Ectodermal cell (in vitro differentiated cells): ENCODE data around the gene TUBB1.

ENCODE experiments used
- H3K27ac ChIP-seq: 2 replicates; pipeline ENCODE4 v1.7.0; 2013; ENCODE audit warnings: mild to moderate bottlenecking, low read depth, low read length; ENCODE audit not compliant: insufficient read depth, poor library complexity, severe bottlenecking
- H3K27me3 ChIP-seq: 2 replicates; pipeline ENCODE4 v1.7.0; 2013; ENCODE audit warnings: mild to moderate bottlenecking, low read length; ENCODE audit not compliant: insufficient read depth, control insufficient read depth, poor library complexity, severe bottlenecking
- H3K36me3 ChIP-seq: one replicate; pipeline ENCODE4 v1.7.0; 2013; ENCODE audit warnings: low read length; ENCODE audit not compliant: control insufficient read depth, insufficient read depth
- H3K4me1 ChIP-seq: one replicate; pipeline ENCODE4 v1.7.0; 2013; ENCODE audit warnings: low read length; ENCODE audit not compliant: control insufficient read depth, insufficient read depth
- H3K4me3 ChIP-seq: 2 replicates; pipeline ENCODE4 v1.7.0; 2013; ENCODE audit warnings: low read depth, low read length, control low read depth; ENCODE audit not compliant: insufficient read depth
- H3K9me3 ChIP-seq: 2 replicates; pipeline ENCODE4 v1.7.0; 2013; ENCODE audit warnings: mild to moderate bottlenecking, low read length, moderate library complexity; ENCODE audit not compliant: control insufficient read depth
- WGBS, 2 experiments: methylation state at CpG; one replicate each; pipeline ENCODE4 v1.1.7; 2013; ENCODE audit warnings: missing lambda C conversion rate in 2 of 2; 5-methylcytosine and 5-hydroxymethylcytosine counted together

The TUBB1 gene

GRCh38 chr20:58988565-58988882, 30.7 kb upstream of the TUBB1 start:
- WGBS, 2 experiments, result 96% methylated on average over 6 of the region's 6 CpGs
- H3K27ac ChIP-seq, result no peak overlapping the region
- H3K27me3 ChIP-seq, result no peaks in the 10 kb centered on the region
- peaks cover 62% of the 10 kb centered on the region for H3K36me3 ChIP-seq
- H3K4me3 ChIP-seq, result no peak overlapping the region
- no peaks in the 10 kb centered on the region for H3K9me3 ChIP-seq
- no peaks in the 10 kb centered on the region for H3K4me1 ChIP-seq

DNA sequence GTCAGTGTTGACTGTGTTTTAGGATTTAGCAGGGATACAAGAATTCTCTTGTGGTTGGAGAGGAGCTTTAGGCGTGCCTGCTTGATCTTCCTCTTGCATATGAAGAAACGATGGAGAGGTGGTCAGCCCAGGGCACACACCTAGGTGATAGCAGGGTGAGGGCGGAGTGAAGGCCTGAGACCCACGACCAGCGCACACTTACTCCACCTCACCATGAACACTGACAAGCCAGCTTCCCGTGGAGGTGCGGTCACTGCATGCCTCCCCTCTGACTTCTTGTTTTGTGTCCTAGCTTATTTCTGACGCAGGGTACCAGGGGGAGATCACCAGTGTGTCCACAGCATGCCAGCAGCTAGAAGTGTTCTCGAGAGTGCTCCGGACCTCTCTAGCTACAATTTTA, 30.0 kb upstream of the TUBB1 start:
- Histone ChIP-seq H3K36me3 (peaks cover 68% of the 10 kb centered on the region), H3K4me1 (no peaks in the 10 kb centered on the region)
- 95 to 96% methylated on average over 10 of the region's 10 CpGs for WGBS, 2 experiments

GRCh38 chr20:58990651-58991445, 28.4 kb upstream of the TUBB1 start:
- no peak overlapping the region for H3K27ac ChIP-seq
- 96% methylated on average over 11 to 14 of the region's 14 CpGs for WGBS, 2 experiments
- no peaks in the 10 kb centered on the region for H3K4me1 ChIP-seq
- H3K36me3 ChIP-seq, result peaks cover 73% of the 10 kb centered on the region
- no peak overlapping the region for H3K4me3 ChIP-seq
- no peaks in the 10 kb centered on the region for H3K9me3 ChIP-seq
- no peaks in the 10 kb centered on the region for H3K27me3 ChIP-seq

More for the DNA sequence above, 30.0 kb upstream of the TUBB1 start:
- Histone ChIP-seq H3K4me3 (no peak overlapping the region), H3K27ac (no peak overlapping the region), H3K9me3 (no peaks in the 10 kb centered on the region), H3K27me3 (no peaks in the 10 kb centered on the region)

- 96% methylated on average over 9 of the region's 9 CpGs for WGBS, 2 experiments
- H3K27me3 ChIP-seq, result no peaks in the 10 kb centered on the region
- no peaks in the 10 kb centered on the region for H3K4me1 ChIP-seq
- no peak overlapping the region for H3K27ac ChIP-seq
- no peak overlapping the region for H3K4me3 ChIP-seq
- no peaks in the 10 kb centered on the region for H3K9me3 ChIP-seq
- H3K36me3 ChIP-seq, result peaks cover 75% of the 10 kb centered on the region
Measured at GRCh38 chr20:58991715-58992114, 27.5 kb upstream of the TUBB1 start.

GRCh38 chr20:58992911-58993310, 26.3 kb upstream of the TUBB1 start:
- Histone ChIP-seq H3K4me1 (no peaks in the 10 kb centered on the region), H3K4me3 (no peak overlapping the region), H3K27ac (no peak overlapping the region), H3K27me3 (no peaks in the 10 kb centered on the region), H3K9me3 (no peaks in the 10 kb centered on the region), H3K36me3 (peaks cover 68% of the 10 kb centered on the region)
- WGBS, 2 experiments, result 95 to 97% methylated on average over 3 of the region's 3 CpGs

- 95% methylated on average over 22 to 23 of the region's 23 CpGs for WGBS, 2 experiments
- Histone ChIP-seq H3K27me3 (no peaks in the 10 kb centered on the region), H3K27ac (no peak overlapping the region), H3K4me1 (no peaks in the 10 kb centered on the region), H3K36me3 (peaks cover 61% of the 10 kb centered on the region), H3K9me3 (no peaks in the 10 kb centered on the region), H3K4me3 (no peak overlapping the region)
Measured at GRCh38 chr20:58993332-58994248, 25.6 kb upstream of the TUBB1 start.

DNA sequence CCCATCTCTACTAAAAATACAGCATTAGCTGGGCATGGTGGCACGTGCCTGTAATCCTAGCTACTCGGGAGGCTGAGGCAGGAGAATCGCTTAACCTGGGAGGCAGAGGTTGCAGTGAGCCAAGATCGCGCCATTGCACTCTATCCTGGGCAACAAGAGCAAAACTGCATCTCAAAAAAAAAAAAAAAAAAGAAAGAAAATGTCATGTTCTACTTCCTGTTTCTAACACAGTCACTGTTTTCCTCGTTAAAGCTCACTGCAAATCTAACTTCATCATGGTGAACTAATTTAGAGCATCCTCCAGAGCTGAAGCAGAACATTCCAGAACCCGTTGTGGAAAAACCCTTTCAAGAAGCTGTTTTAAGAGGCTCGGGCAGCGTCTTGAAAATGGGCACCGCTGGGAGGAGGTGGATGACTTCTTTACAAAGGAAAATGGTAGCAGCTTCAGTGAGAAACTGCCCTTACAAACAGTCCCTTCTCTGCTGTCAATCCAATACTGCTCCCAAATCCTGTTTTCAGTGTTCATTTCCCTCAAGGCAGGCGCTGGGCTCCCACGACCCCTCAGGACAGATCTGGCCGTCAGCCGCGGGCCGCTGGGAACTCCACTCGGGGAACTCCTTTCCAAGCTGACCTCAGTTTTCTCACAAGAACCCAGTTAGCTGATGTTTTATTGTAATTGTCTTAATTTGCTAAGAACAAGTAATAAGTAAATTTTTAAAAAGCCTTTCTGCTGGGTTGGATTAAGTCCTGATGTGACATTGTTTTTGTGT, 24.7 kb upstream of the TUBB1 start:
- Histone ChIP-seq H3K36me3 (peaks cover 52% of the 10 kb centered on the region), H3K4me1 (no peaks in the 10 kb centered on the region), H3K27ac (no peak overlapping the region), H3K9me3 (no peaks in the 10 kb centered on the region), H3K27me3 (no peaks in the 10 kb centered on the region), H3K4me3 (no peak overlapping the region)
- WGBS, 2 experiments, result 91 to 92% methylated on average over 17 of the region's 17 CpGs

DNA sequence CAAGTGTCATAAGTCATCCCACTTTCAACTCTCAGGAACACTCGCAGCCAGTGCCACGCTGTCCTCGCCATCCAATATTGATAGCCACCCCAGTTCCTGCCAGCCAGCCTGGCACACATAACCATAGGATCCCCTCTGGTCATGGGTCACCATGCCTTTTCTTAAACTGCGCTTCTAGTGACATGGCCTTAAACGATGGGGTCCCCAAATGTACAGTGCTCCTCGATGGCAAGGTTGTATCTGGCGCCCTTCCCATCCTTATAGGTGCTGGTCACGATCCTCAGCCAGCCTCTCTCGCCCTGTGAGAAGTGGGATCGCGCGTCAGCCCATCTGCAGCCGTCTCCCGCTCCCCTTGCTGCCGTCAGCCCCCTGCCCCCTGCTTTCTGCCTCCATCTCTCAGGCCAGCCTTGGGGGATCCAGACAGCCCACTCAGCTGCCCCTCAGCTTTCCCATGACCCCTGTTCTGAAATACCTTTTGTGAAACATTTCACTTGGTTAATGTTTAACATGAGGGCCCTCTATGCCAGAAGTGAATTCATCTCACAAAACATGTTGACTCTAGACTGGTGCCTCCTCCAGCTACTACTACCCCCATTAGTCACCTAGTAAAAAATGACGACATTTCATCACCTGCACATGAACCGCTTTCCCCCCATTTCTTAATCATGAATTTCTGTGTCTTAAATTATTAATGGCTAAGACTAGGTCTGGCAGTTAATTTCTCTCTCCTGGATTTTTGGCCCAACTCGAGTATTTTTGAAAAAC, 23.6 kb upstream of the TUBB1 start:
- Histone ChIP-seq H3K4me1 (no peaks in the 10 kb centered on the region), H3K9me3 (no peaks in the 10 kb centered on the region), H3K27ac (no peak overlapping the region), H3K36me3 (peaks cover 48% of the 10 kb centered on the region), H3K27me3 (no peaks in the 10 kb centered on the region), H3K4me3 (no peak overlapping the region)
- 93 to 94% methylated on average over 18 of the region's 18 CpGs for WGBS, 2 experiments

DNA sequence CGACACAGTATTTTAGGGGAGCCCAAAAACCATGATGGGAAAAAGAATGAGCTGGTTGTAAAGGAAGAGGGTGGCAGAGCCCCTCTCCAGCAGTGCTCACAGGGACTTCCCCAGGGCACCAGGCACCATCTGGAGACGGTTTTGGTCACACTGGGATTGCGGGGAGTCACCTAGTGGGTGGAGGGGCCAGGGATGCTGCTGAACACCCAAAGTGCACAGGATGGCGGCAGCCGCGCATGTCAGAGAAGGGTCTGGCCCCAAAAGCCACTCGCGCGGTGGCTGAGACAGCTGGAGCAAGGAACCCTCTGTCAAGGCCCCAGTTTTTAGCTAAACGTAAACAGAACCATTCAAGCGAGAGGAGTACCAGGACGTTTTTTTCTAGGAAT, 23.0 kb upstream of the TUBB1 start:
- Histone ChIP-seq H3K27ac (no peak overlapping the region), H3K9me3 (no peaks in the 10 kb centered on the region), H3K36me3 (peaks cover 49% of the 10 kb centered on the region)

More for the DNA sequence above, 23.0 kb upstream of the TUBB1 start:
- Histone ChIP-seq H3K4me3 (no peak overlapping the region), H3K27me3 (no peaks in the 10 kb centered on the region), H3K4me1 (no peaks in the 10 kb centered on the region)
- WGBS, 2 experiments, result 95% methylated on average over 12 of the region's 12 CpGs
